Adrenal gland (tissue), 5 donors: Measurements from ENCODE around the gene TACC2.

Source experiments
- CTCF ChIP-seq, 6 experiments: fragments of 450-650 bp in 4 of 6; fragments of 200-600 bp in 2 of 6; sonication (generic) in 1 of 6; IDR thresholded peaks; 1 replicate in 5 of 6; 2 replicates in 1 of 6; pipeline versions ENCODE4 v1.5.1 to v1.8.0; 2016 to 2021; ENCODE audit warnings: antibody characterized with exemption in 6 of 6, mild to moderate bottlenecking in 2 of 6, moderate library complexity in 1 of 6
- POLR2A ChIP-seq, 2 donors: fragments of 450-650 bp; IDR thresholded peaks; one replicate each; pipeline ENCODE4 v1.6.1; 2017; ENCODE audit warnings: antibody characterized with exemption in 2 of 2, mild to moderate bottlenecking in 2 of 2, moderate library complexity in 1 of 2
- donor health status: DM: no; HTN: no; CAD: no.

DNA sequence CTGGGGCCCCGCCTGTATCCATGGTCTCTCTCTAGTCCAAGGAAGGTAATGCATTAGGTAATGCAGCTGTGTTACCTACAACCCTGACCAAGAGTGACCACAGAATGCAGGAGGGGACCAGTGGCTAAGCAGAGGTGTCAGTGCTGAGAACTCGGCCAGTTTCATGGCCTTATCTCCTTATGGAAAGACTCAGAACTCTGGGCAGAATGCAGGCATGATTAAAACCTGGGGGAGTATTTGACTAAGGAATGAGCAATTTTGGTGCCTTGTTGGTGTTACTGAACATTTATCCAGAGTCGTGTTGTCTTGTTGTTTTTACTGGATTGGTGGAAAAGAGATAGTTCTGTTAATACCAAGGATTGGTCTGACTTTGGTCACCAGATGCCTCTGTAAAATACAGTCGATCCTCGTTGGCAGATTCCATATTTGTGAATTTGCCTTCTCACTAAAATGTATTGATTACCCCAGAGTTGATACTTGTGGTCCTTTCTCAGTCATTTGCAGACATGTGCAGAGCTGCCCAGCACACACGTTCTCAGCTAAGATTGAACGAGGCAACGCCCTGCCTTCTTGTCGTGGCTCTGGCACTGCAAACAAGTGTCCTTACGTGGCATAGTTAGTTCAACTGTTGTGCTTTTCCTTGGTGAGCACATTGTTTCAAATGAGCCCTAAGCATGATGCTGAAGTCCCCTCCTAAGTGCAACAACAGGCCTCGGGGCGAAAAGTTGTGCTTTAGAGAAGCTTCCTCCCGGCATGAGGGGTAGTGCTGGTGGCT is 146.5 kb downstream of the TACC2 start:
- TF ChIP-seq CTCF (IDR thresholded peaks at IDR 0.05) (no peak), POLR2A (IDR thresholded peaks at IDR 0.05) (no peak)
